ENCODE data around the gene LIM2. TPM values are rescaled to one million over a fixed set of nuclear protein-coding genes. Genes with fewer than 3 reads are reported as not detected.
"Not testable (repeated sequence)": the region's sequence is repeated elsewhere in the genome, so short reads cannot be mapped to it uniquely, and the experiment has no call there.

LIM2 gene
- total and polyA plus RNA-seq, 2 of the 4 experiments (the other 2 are of a cell fraction): not detected

- 75% methylated on average over 2 of the region's 7 CpGs; no CpG with 5 or more reads in 1 of the 2 experiments for WGBS, 2 experiments (ENCODE audit: extremely low coverage in 2 of 2, insufficient read length in 1 of 2)
- H3K23ac ChIP-seq (ENCODE audit: low read depth, low read length); H2BK5ac ChIP-seq (ENCODE audit: low read depth, low read length, poor library complexity, severe bottlenecking); H3K9me1 ChIP-seq (ENCODE audit: insufficient read depth, low read length); H4K20me1 ChIP-seq (ENCODE audit: insufficient read depth, low read length); BruUV-seq (replicated peaks); dilution Hi-C loops (cut with HindIII; ENCODE audit: low sequenced_read_pairs, unreplicated experiment); H3K4me2 ChIP-seq (ENCODE audit: low read depth, low read length); POLR2A ChIA-PET (ENCODE audit: unreplicated experiment); H3K4ac ChIP-seq (ENCODE audit: low read depth, low read length); H3K79me1 ChIP-seq (ENCODE audit: low read depth in 1 of 2, low read length in 2 of 2); H3K4me3 ChIP-seq (ENCODE audit: insufficient read depth, low read depth, low read length); ATAC-seq (ENCODE audit: low read depth); H4K91ac ChIP-seq (ENCODE audit: insufficient read depth, low read depth, low read length); CTCF ChIA-PET; H3K4me1 ChIP-seq (ENCODE audit: control insufficient read depth, insufficient read depth, low read length); H3K36me3 ChIP-seq (ENCODE audit: control insufficient read depth, insufficient read depth, low read length); H3K27me3 ChIP-seq (ENCODE audit: control insufficient read depth, insufficient read depth, low read length); in situ Hi-C loops (cut with MboI; ENCODE audit: low sequenced_read_pairs); H3K9me3 ChIP-seq (ENCODE audit: control insufficient read depth, insufficient read depth, low read length); H4K8ac ChIP-seq (ENCODE audit: low read depth in 2 of 2, low read length in 2 of 2); H3K56ac ChIP-seq (ENCODE audit: extremely low read depth, insufficient read depth, low read length); H3K9ac ChIP-seq (ENCODE audit: low read depth, low read length); H2BK20ac ChIP-seq (ENCODE audit: low read depth, low read length); H2BK120ac ChIP-seq (ENCODE audit: low read depth, low read length); H2AK9ac ChIP-seq (replicated peaks; ENCODE audit: low read depth, low read length, poor library complexity); H2AFZ ChIP-seq (replicated peaks; ENCODE audit: low read length, poor library complexity); DNase-seq; H2AK5ac ChIP-seq (ENCODE audit: low read depth, low read length); intact Hi-C loops (cut with micrococcal nuclease); H3K18ac ChIP-seq (ENCODE audit: low read depth, low read length); H4K5ac ChIP-seq (ENCODE audit: low read depth, low read length); H3K27ac ChIP-seq (ENCODE audit: insufficient read depth, low read length); H2BK15ac ChIP-seq (ENCODE audit: low read depth, low read length); H3K14ac ChIP-seq (replicated peaks; ENCODE audit: low read depth, low read length): not testable (repeated sequence)
Observed at GRCh38 chr19:51399936-51400335, 12.2 kb upstream of the LIM2 start.

Measured in IMR-90 (cell line).